Measurements from ENCODE around the gene FAM50B.
A peak's percentile ranks its signal among the peaks of the same experiment; 100 is the strongest.

FAM50B gene

GRCh38 chr6:3841066-3841454 is 8.1 kb upstream of the FAM50B start:
- TF ChIP-seq, protein P1, sequence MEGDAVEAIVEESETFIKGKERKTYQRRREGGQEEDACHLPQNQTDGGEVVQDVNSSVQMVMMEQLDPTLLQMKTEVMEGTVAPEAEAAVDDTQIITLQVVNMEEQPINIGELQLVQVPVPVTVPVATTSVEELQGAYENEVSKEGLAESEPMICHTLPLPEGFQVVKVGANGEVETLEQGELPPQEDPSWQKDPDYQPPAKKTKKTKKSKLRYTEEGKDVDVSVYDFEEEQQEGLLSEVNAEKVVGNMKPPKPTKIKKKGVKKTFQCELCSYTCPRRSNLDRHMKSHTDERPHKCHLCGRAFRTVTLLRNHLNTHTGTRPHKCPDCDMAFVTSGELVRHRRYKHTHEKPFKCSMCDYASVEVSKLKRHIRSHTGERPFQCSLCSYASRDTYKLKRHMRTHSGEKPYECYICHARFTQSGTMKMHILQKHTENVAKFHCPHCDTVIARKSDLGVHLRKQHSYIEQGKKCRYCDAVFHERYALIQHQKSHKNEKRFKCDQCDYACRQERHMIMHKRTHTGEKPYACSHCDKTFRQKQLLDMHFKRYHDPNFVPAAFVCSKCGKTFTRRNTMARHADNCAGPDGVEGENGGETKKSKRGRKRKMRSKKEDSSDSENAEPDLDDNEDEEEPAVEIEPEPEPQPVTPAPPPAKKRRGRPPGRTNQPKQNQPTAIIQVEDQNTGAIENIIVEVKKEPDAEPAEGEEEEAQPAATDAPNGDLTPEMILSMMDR (IDR thresholded peaks at IDR 0.05; ENCODE audit: low read depth, low read length) = no peak

DNA sequence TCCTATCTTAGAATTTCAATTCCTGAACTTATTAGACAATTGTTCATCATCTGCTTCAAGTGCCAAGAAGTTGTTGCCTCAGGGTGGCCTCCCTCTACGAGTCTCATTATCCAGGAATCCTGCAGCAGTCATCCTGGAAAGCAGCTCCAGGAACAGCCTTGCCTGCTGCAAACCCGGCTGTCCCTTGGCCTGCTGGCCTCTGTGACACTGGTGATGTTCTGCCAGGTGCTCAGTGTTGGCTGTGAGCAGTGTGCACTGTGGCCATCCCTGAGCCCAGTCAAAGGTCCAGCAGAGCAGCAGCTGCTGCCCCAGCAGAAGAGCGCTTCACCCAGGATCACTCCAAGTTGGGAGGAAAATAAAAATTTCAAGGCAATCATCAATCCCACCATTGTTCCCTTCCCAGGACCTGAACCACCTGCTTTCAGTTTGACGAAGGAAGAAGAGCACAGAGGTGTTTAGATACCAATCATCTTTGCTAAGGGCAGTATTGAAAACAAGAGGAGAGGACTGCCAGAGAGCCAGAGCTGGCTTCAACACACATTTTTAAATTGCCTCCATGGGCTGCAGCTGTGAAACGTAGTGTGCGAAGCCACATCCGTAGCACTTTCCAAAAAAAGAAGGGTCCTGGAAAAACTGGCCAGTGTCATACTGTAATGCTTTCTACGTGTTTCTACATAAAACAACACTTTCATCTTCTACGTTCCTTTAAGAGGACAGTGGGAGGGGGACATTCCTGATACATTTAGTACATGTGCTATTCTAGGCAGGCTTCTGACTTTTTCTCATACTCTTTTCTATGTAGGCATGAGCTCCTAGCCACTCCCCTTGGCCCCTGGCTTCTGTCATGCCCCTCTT is 7.2 kb upstream of the FAM50B start:
- no peak overlapping the region for H3K4me3 ChIP-seq (ENCODE audit: low read depth, low read length)
- TF ChIP-seq, protein P1 (IDR thresholded peaks at IDR 0.05; ENCODE audit: low read depth, low read length) = no peak

More at GRCh38 chr6:3841066-3841454, 8.1 kb upstream of the FAM50B start:
- no peak overlapping the region for H3K4me3 ChIP-seq (ENCODE audit: low read depth, low read length)

DNA sequence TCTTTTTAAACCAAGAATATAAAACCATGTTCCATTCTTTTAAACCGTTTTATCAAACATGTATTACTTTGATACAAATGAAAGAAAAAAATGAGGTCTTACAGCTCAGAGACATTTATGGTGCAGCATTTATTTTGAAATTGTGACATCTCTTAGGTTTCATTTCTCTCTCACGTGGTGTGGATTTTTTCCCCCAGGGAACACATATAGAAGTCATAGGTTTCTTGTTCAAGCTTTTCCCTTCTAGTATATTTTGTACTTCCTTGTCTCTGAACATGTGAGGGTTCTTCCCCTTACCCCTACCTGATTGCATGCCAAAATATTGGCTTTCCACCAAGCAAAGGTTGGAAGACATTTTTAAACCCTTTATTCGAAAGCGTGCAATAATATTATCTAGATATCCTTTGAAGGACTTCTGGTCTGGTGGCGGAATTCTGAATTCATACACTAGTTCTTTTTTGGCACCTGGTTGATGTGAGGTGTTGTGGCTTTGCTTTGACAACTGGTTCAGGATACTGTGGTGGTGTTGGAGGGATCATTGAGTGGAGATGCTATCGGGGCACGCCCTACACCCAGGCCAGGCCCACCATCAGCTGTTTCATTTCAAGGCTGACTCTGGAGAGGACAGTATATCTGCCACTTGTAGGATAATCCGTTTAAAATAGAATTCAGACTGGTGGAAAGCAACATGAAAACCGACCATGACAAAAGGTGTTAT is 5.6 kb upstream of the FAM50B start:
- TF ChIP-seq, protein P1 (IDR thresholded peaks at IDR 0.05; ENCODE audit: low read depth, low read length) = no peak
- H3K4me3 ChIP-seq (ENCODE audit: low read depth, low read length) = 0 out of 2 replicates have a peak overlapping the region, but pooled peaks have one; percentile 8

DNA sequence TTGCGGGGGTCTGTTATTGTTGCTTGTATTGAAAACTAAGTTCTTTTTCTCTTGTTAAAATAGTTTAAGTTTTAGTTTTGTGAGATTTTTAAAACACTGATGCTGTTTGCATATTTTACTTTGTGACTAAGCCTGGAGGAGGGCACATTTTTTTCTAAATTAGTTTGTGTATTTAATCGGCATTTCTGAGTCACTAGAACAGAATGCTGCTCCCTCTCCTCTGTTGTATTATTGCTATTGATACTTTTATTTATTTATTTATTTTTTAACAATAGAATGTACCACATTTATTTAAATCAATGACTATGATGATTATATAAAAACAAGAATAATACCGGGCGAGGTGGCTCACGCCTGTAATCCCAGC is 5.1 kb upstream of the FAM50B start:
- 0 out of 2 replicates have a peak overlapping the region, but pooled peaks have one; percentile 8 for H3K4me3 ChIP-seq (ENCODE audit: low read depth, low read length)
- TF ChIP-seq, protein P1 (IDR thresholded peaks at IDR 0.05; ENCODE audit: low read depth, low read length) = no peak

GRCh38 chr6:3847521-3847920 is 1.7 kb upstream of the FAM50B start:
- H3K4me3 ChIP-seq (ENCODE audit: low read depth, low read length) = no peak overlapping the region
- TF ChIP-seq, protein P1 (IDR thresholded peaks at IDR 0.05; ENCODE audit: low read depth, low read length) = no peak

- TF ChIP-seq, protein P1 (IDR thresholded peaks at IDR 0.05; ENCODE audit: low read depth, low read length) = no peak
- no peak overlapping the region for H3K4me3 ChIP-seq (ENCODE audit: low read depth, low read length)
Measured at GRCh38 chr6:3848380-3848779, 793 bp upstream of the FAM50B start.
